Epithelial cell of esophagus (primary cell): ENCODE results near the gene LRRC58.
A peak's percentile ranks its signal among the peaks of the same experiment; 100 is the strongest.

Source experiments
- DNase-seq: peaks from one replicate; pipeline ENCODE4 v3.0.0; 2010; ENCODE audit warnings: low read depth
- H3K4me3 ChIP-seq: 2 replicates; pipeline ENCODE4 v1.5.1; 2011; ENCODE audit warnings: mild to moderate bottlenecking, low read length, control low read depth
- CTCF ChIP-seq: IDR thresholded peaks from 2 replicates; pipeline ENCODE4 v1.5.1; 2011; ENCODE audit warnings: low read depth, mild to moderate bottlenecking, low read length, control low read depth, inconsistent platforms; ENCODE audit not compliant: insufficient read depth; ENCODE audit errors: missing control alignments

Gene LRRC58

GRCh38 chr3:120280566-120280965 lies 68.6 kb downstream of the LRRC58 start:
- no peak for TF ChIP-seq CTCF
- DNase-seq = peak; percentile 11
- H3K4me3 ChIP-seq = no peak overlapping the region

GRCh38 chr3:120280026-120280425 lies 69.1 kb downstream of the LRRC58 start:
- no peak for DNase-seq
- H3K4me3 ChIP-seq = no peak overlapping the region
- TF ChIP-seq CTCF = no peak

- TF ChIP-seq CTCF = no peak
- no peak overlapping the region for H3K4me3 ChIP-seq
- DNase-seq = no peak
These were observed 72.4 kb downstream of the LRRC58 start for GRCh38 chr3:120276767-120277166.

- TF ChIP-seq CTCF = no peak
- no peak for DNase-seq
- H3K4me3 ChIP-seq = no peak overlapping the region
These were observed 73.5 kb downstream of the LRRC58 start for GRCh38 chr3:120275618-120276017.

- no peak for DNase-seq
- H3K4me3 ChIP-seq = no peak overlapping the region
- TF ChIP-seq CTCF = no peak
These were observed 74.4 kb downstream of the LRRC58 start for GRCh38 chr3:120274739-120275167.
